AG04450 (cell line): Measurements from ENCODE around the gene TSC22D3. TPM values are rescaled to one million over a fixed set of nuclear protein-coding genes. Genes with fewer than 3 reads are reported as not detected.

ENCODE experiments used
- CTCF ChIA-PET: fragments of 300-600, 350-600 bp; formaldehyde crosslinking; extraction: SDS; loops from one replicate; lab custom pipeline; 2022; ENCODE audit warnings: antibody characterized with exemption, inconsistent platforms; lab: Charles Lee
- POLR2A ChIA-PET: fragments of 350-600 bp; formaldehyde crosslinking; extraction: SDS; loops from one replicate; lab custom pipeline; 2021; ENCODE audit warnings: antibody characterized with exemption, inconsistent platforms; lab: Yijun Ruan, JAX
- DNase-seq: peaks from one replicate; pipeline ENCODE4 v3.0.0-alpha.2; 2011; ENCODE audit warnings: low read depth, low spot score
- H3K27ac ChIP-seq: one replicate; pipeline ENCODE4 v1.5.1; 2012; ENCODE audit warnings: low read depth, low read length, control low read depth
- H3K27me3 ChIP-seq: one replicate; pipeline ENCODE4 v1.6.0; 2012; ENCODE audit warnings: low read length; ENCODE audit not compliant: control insufficient read depth, insufficient read depth
- H3K4me3 ChIP-seq: 2 replicates; pipeline ENCODE4 v1.5.1; 2011; ENCODE audit warnings: mild to moderate bottlenecking, low read depth, low read length, control low read depth
- H3K9me3 ChIP-seq: 2 replicates; pipeline ENCODE4 v1.5.1; 2012; ENCODE audit warnings: low read length; ENCODE audit not compliant: control insufficient read depth, insufficient read depth
- CTCF ChIP-seq: IDR thresholded peaks from 2 replicates; pipeline ENCODE4 v1.5.1; 2011; ENCODE audit warnings: low read depth, low read length, control low read depth, inconsistent platforms
- polyA plus RNA-seq: library from polyadenylated mRNA; depleted of rRNA; stranded (reverse); fragments of >200 nt; gene quantifications from 2 replicates; pipeline ENCODE4 v1.2.3, GENCODE V29; 2011

Gene TSC22D3
- polyA plus RNA-seq, 1 experiment = 25.3 TPM

GRCh38 chrX:107752714-107753113 lies 22.9 kb downstream of the TSC22D3 start:
- no peak for DNase-seq
- CTCF ChIA-PET = no interaction called here
- Histone ChIP-seq H3K9me3 (no peaks in the 10 kb centered on the region), H3K4me3 (no peak overlapping the region), H3K27me3 (peaks cover 9% of the 10 kb centered on the region), H3K27ac (no peak overlapping the region)
- TF ChIP-seq CTCF = no peak
- POLR2A ChIA-PET = no interaction called here

GRCh38 chrX:107752043-107752442 lies 23.5 kb downstream of the TSC22D3 start:
- H3K9me3 ChIP-seq = no peaks in the 10 kb centered on the region
- DNase-seq = no peak
- H3K27ac ChIP-seq = no peak overlapping the region
- ChIA-PET CTCF (interaction anchor here (0.7 kb wide), 1 partner anchor 97 kb away, joined by 3 read pairs; no protein-coding TSS in a partner anchor), POLR2A (no interaction called here)
- peaks cover 6% of the 10 kb centered on the region for H3K27me3 ChIP-seq
- H3K4me3 ChIP-seq = no peak overlapping the region
- no peak for TF ChIP-seq CTCF

GRCh38 chrX:107750861-107751445 lies 24.6 kb downstream of the TSC22D3 start:
- TF ChIP-seq CTCF = no peak
- Histone ChIP-seq H3K27me3 (peaks cover 6% of the 10 kb centered on the region), H3K27ac (no peak overlapping the region), H3K9me3 (no peaks in the 10 kb centered on the region), H3K4me3 (no peak overlapping the region)
- no peak for DNase-seq
- POLR2A ChIA-PET = no interaction called here
- CTCF ChIA-PET = no interaction called here

- Histone ChIP-seq H3K4me3 (no peak overlapping the region), H3K27me3 (peaks cover 3% of the 10 kb centered on the region), H3K27ac (no peak overlapping the region), H3K9me3 (no peaks in the 10 kb centered on the region)
- ChIA-PET POLR2A (no interaction called here), CTCF (no interaction called here)
- TF ChIP-seq CTCF = no peak
- no peak for DNase-seq
Measured at GRCh38 chrX:107750263-107750662, 25.3 kb downstream of the TSC22D3 start.

- POLR2A ChIA-PET = no interaction called here
- H3K27me3 ChIP-seq = peaks cover 2% of the 10 kb centered on the region
- H3K9me3 ChIP-seq = no peaks in the 10 kb centered on the region
- TF ChIP-seq CTCF = no peak
- no peak for DNase-seq
- H3K4me3 ChIP-seq = no peak overlapping the region
- H3K27ac ChIP-seq = no peak overlapping the region
- CTCF ChIA-PET = no interaction called here
Measured at GRCh38 chrX:107748506-107748905, 27.1 kb downstream of the TSC22D3 start.
